ENCODE data around the gene DPH6.

- TF ChIP-seq EP300 (IDR thresholded peaks at IDR 0.05), result no peak
- no peak for TF ChIP-seq CTCF (IDR thresholded peaks at IDR 0.05)
- no peak for TF ChIP-seq POLR2A (IDR thresholded peaks at IDR 0.05)
These were observed 9.3 kb upstream of the DPH6 start for GRCh38 chr15:35555244-35555643.

Data from suprapubic skin (tissue), 3 donors.